Calu3 (cell line): ENCODE data around the gene SLC6A6. TPM values are rescaled to one million over a fixed set of nuclear protein-coding genes. Genes with fewer than 3 reads are reported as not detected.

Experiments used
- BruUV-seq: library from RNA; stranded (reverse); fragments of 400-500 nt; replicated peaks from 2 replicates; lab custom pipeline; 2021; lab: Mats Ljungman, UMichigan
- CTCF ChIA-PET: fragments of 300-600 bp; sonication (Branson Sonifier 250); formaldehyde crosslinking; loops from one replicate; lab custom pipeline; 2022; ENCODE audit warnings: antibody characterized with exemption; lab: Charles Lee
- DNase-seq: peaks from one replicate; pipeline ENCODE4 v3.0.0; 2022
- H3K27ac Mint-ChIP-seq: one replicate; pipeline ENCODE4 v1.8.0; 2022; ENCODE audit warnings: mixed read lengths; ENCODE audit not compliant: unreplicated experiment
- H3K27me3 Mint-ChIP-seq: one replicate; pipeline ENCODE4 v1.8.0; 2022; ENCODE audit warnings: mixed read lengths; ENCODE audit not compliant: unreplicated experiment
- H3K36me3 Mint-ChIP-seq: one replicate; pipeline ENCODE4 v1.8.0; 2022; ENCODE audit warnings: mild to moderate bottlenecking, moderate library complexity, mixed read lengths; ENCODE audit not compliant: insufficient read depth, unreplicated experiment
- H3K4me1 Mint-ChIP-seq: one replicate; pipeline ENCODE4 v1.8.0; 2022; ENCODE audit warnings: mild to moderate bottlenecking, low read depth, mixed read lengths; ENCODE audit not compliant: unreplicated experiment
- H3K4me3 Mint-ChIP-seq: one replicate; pipeline ENCODE4 v1.8.0; 2022; ENCODE audit warnings: mild to moderate bottlenecking, low read depth, moderate library complexity, mixed read lengths; ENCODE audit not compliant: unreplicated experiment
- H3K9me3 Mint-ChIP-seq: one replicate; pipeline ENCODE4 v1.8.0; 2022; ENCODE audit warnings: low read depth, mixed read lengths; ENCODE audit not compliant: unreplicated experiment
- CTCF ChIP-seq: fragments of 200-600 bp; IDR thresholded peaks from one replicate; pipeline ENCODE4 v1.8.0; 2022; ENCODE audit warnings: antibody characterized with exemption; ENCODE audit not compliant: unreplicated experiment
- intact Hi-C: fragments of 100-400 bp; cut with micrococcal nuclease; formaldehyde crosslinking; loops from one replicate; pipeline ENCODE4 v1.10.0; 2022; ENCODE audit not compliant: unreplicated experiment
- total RNA-seq: library from RNA; stranded (reverse); gene quantifications from 2 replicates; pipeline ENCODE4 v1.2.3, GENCODE V29; 2022

The SLC6A6 gene
- total RNA-seq, 1 experiment from 2014 or later: 46.3 TPM

DNA sequence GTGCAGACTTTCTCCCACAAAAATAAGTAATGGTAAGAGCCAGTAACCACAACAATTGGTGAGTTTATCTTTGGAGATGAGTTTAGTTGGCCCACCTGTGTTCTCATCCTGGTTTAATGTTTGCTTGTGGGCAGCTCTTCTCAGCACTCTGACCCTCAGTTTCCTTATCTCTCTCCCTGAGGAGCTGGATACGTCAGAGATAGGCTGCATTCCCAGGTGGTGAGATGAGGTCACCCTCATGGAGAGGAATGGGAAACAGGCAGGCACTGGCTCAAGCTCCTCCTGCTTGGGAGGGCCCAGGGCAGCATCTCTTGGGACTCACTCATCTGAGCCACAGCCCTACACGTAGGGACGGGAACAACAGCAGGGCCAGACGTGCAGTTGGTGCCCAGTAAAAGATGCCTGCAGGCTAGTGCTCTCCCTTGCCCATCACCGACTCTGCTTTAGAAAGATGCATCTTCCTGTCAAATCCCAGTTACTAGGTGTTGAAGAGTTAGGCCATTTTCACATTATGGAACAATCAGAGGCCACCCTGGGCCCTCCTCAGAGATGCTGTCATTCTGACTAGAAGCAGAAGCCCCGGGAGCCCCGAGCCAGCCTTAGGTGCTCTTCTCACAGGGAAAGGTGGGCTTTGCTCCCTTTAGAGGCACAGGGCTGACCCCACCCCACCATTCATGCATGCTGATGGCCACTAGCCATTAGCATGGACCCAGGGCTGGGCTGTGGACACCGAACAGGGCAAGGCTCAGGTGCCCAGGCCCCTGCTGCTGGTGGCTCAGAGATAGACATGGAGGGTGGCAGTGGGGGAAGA, 78.0 kb downstream of the SLC6A6 start:
- Mint-ChIP-seq H3K27ac (no peak overlapping the region), H3K4me3 (no peak overlapping the region), H3K27me3 (no peaks in the 10 kb centered on the region), H3K4me1 (no peaks in the 10 kb centered on the region), H3K9me3 (no peaks in the 10 kb centered on the region), H3K36me3 (peaks cover 47% of the 10 kb centered on the region)
- TF ChIP-seq CTCF: no peak
- CTCF ChIA-PET: no interaction called here
- intact Hi-C loops: no loop called here
- no peak for DNase-seq
- no TSS peak for BruUV-seq

- Mint-ChIP-seq H3K27ac (no peak overlapping the region), H3K4me1 (no peaks in the 10 kb centered on the region), H3K27me3 (no peaks in the 10 kb centered on the region), H3K36me3 (peaks cover 50% of the 10 kb centered on the region), H3K9me3 (no peaks in the 10 kb centered on the region), H3K4me3 (no peak overlapping the region)
- TF ChIP-seq CTCF: no peak
- DNase-seq: no peak
- intact Hi-C loops: no loop called here
- no TSS peak for BruUV-seq
- CTCF ChIA-PET: no interaction called here
Observed at GRCh38 chr3:14481018-14481645, 78.7 kb downstream of the SLC6A6 start.

DNA sequence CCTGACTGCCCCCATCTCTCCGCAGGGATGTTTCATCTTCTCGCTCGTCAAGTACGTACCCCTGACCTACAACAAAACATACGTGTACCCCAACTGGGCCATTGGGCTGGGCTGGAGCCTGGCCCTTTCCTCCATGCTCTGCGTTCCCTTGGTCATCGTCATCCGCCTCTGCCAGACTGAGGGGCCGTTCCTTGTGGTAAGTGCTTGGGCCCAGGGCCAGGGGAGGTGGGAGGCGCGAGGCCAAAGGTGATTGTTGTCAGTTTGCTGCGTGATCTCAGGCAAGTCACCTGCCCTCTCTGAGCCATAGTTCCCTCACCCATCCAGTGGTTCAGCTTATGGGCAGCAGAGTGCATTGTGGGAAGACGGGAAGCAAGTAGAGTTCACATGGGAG, 79.2 kb downstream of the SLC6A6 start:
- DNase-seq: no peak
- Mint-ChIP-seq H3K27me3 (no peaks in the 10 kb centered on the region), H3K9me3 (no peaks in the 10 kb centered on the region), H3K4me1 (no peaks in the 10 kb centered on the region), H3K27ac (no peak overlapping the region), H3K4me3 (no peak overlapping the region), H3K36me3 (peaks cover 46% of the 10 kb centered on the region)
- no peak for TF ChIP-seq CTCF
- no TSS peak for BruUV-seq
- CTCF ChIA-PET: no interaction called here
- intact Hi-C loops: no loop called here

DNA sequence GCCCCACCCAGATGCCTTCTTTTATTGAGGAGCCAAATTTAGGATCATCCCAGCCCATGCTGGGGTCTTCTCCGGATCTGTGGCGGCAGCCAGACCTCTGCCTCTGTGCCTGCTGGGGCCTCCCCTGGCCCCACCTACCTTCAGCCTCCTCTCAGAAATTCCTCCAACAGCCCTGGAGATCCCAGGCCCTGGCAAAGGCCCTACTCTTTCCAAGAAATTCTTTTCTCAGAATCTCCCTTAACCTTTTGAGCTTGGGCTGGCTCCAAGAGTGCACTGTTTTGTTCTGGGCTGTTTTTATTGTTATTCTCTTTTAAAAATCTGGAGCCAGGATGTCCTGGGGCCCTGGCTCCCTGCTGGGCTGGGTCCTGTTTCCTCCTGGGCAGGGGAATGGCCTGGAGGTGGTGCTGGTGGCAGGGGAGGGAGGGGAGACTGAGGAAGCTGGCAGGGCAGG, 79.9 kb downstream of the SLC6A6 start:
- Mint-ChIP-seq H3K27ac (no peak overlapping the region), H3K4me1 (no peaks in the 10 kb centered on the region), H3K36me3 (peaks cover 40% of the 10 kb centered on the region), H3K9me3 (no peaks in the 10 kb centered on the region), H3K27me3 (no peaks in the 10 kb centered on the region), H3K4me3 (no peak overlapping the region)
- intact Hi-C loops: no loop called here
- DNase-seq: no peak
- no peak for TF ChIP-seq CTCF
- no TSS peak for BruUV-seq
- CTCF ChIA-PET: interaction anchor here (0.5 kb wide), 1 partner anchor 87 kb away, joined by 3 read pairs; no protein-coding TSS in a partner anchor
